ENCODE data around the gene OR8G5.
"Not testable (repeated sequence)": the region's sequence is repeated elsewhere in the genome, so short reads cannot be mapped to it uniquely, and the experiment has no call there.

The OR8G5 gene, protein sequence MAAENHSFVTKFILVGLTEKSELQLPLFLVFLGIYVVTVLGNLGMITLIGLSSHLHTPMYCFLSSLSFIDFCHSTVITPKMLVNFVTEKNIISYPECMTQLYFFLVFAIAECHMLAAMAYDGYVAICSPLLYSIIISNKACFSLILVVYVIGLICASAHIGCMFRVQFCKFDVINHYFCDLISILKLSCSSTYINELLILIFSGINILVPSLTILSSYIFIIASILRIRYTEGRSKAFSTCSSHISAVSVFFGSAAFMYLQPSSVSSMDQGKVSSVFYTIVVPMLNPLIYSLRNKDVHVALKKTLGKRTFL

DNA sequence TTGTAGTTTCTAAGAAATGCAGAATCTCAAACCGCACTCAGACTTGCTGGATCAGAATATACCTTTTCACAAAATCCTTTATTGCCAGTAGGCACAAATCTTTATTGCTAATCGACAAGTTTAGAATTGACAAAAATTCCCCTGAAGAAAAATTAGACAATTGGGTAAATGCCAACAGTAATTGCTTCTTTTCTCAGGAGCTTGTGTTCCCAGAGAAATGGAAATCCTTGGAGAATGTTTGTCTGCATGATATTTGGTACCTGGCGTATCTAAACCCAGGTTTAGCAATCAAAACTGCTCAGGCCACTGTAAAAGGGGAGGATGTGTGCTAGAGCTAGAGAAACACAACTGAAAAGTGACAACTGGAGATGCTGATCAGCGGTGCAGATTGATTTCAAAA is at the start of gene OR8G5:
TSS of gene OR8G5 (plus strand) at position 301 of the 400 bp plus-strand sequence. CDS start 8,556 bp downstream, outside the sequence.
- no peak for DNase-seq (ENCODE audit: low read depth)
- no peak within 1 kb of the TSS for H3K4me3 ChIP-seq (ENCODE audit: low read depth, low read length)

DNA sequence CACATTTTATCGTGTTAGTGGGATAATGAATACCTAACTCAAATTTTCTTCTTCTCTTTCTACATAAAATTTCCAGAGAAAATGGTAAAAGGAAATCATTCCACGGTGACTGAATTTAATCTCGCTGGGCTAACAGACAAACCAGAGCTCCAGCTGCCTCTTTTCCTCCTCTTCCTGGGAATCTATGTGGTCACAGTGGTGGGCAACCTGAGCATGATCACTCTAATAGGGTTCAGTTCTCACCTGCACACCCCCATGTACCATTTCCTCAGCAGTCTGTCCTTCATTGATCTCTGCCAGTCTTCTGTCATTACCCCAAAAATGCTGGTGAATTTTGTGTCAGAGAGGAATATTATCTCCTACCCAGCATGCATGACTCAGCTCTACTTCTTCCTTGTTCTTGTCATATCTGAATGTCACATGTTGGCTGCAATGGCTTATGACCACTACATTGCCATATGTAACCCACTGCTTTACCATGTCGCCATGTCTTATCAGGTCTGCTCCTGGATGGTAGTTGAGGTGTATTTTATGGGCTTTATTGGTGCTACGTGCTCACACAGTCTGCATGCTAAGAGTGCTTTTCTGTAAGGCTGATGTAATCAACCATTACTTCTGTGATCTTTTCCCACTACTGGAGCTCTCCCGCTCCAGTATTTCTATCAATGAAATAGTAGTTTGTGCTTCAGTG is 48.9 kb upstream of the OR8G5 start:
- H3K4me3 ChIP-seq (ENCODE audit: low read depth, low read length) = no peak overlapping the region
- no peak for DNase-seq (ENCODE audit: low read depth)

DNA sequence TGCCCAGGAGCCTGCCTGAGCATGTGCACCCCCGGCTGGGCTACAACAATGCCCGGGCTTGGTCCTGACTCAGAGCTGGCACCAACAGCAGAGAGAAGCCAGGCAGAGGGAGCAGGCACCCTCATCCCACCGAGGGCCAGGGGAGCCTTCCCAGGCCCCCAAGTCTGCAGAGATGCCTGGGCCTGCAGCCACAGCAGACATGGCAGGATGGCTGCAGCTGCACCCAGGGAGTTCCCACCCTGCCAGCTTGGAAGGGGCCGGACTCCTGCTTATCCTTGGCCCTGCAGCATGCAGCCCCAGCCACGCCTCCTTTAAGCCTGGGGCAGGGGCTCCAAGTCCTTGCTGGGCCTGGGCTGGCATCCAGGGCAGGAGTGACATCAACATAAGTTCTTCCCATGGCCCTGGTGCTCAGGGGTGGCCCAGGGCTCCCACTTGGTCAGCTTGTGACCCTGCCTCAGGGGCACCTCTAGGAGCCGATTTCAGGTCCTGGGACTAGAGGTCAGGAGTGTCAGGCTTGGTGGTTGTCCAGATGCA is 46.3 kb upstream of the OR8G5 start:
- no peak overlapping the region for H3K4me3 ChIP-seq (ENCODE audit: low read depth, low read length)
- DNase-seq (ENCODE audit: low read depth) = no peak

DNA sequence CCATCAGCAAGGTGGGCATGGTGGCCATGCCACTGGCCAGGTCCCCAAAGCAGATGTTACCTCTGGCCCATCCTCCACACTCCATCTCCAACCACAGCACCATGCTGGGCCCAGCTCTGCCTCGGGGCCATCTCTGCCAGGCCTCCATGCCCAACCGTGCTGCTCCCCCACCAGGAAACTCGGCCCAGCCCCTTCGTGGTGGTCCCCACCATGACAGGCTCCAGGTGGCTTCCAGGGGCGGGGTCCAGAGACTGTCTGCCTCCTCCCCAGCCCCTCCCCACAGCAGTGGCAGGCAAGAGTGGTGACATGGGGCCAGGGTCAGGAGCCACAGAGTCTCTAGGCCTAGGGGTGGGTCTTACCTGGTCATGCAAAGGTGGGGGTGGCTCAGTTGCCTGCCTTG is 45.8 kb upstream of the OR8G5 start:
- no peak for DNase-seq (ENCODE audit: low read depth)
- H3K4me3 ChIP-seq (ENCODE audit: low read depth, low read length) = no peak overlapping the region

DNA sequence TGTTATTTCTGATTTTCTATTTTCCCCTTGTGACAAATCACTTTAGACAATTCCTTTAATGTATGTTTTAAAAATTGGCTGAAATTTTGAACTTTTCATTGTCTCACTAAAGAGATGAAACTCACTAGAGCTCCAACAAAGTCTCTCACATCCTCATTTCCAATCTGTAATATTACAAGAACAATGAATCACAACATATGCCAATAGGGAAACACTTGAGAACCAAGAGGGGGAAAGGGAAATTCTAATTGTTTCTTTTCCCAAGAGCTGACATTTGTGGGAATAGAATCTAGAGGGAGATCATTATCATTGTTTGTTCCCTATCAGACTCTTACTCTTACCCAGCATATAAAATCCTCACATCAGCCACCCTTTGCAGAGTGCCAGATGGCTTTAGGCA is 44.9 kb upstream of the OR8G5 start:
- no peak overlapping the region for H3K4me3 ChIP-seq (ENCODE audit: low read depth, low read length)
- DNase-seq (ENCODE audit: low read depth) = no peak

GRCh38 chr11:124214027-124214426 is 42.1 kb upstream of the OR8G5 start:
- DNase-seq (ENCODE audit: low read depth) = no peak

DNA sequence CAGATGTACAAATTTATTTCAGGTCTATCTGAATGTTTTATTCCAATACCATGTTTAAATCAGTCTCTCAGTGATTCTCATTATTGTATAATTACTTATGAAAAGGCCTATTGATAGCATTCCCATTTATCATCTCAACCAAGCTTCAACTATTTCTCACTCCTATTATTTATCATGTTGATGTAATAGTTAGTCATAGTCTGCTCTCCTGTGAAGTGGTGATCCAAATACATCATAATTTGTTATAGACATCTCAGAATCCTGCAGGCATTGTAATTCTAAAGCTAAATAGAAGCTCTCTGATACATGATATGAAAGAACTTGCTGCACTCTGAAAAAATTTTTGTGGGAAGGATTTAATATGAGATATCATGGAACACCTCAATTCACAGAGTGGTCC is 37.0 kb upstream of the OR8G5 start:
- no peak for DNase-seq (ENCODE audit: low read depth)
- no peak overlapping the region for H3K4me3 ChIP-seq (ENCODE audit: low read depth, low read length)

More at GRCh38 chr11:124214027-124214426, 42.1 kb upstream of the OR8G5 start:
- no peak overlapping the region for H3K4me3 ChIP-seq (ENCODE audit: low read depth, low read length)

DNA sequence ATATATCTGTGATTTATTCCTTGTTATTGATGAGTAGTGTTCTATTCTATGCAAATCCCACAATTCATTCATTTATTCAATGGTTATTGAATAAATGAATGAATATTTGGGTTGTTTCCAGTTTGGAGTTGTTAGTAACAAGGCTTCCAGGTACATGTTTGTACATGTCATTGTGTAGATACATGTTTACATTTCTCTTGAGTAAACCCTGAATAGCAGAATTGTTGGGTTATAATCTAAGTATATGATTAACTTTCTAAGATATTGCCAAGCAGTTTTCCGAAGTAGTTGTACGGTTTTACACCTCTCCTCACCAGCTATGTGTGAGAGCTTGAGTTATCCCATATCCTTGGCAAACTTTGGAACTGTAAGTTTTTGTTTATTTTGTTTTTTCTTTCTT is 33.8 kb upstream of the OR8G5 start:
- DNase-seq (ENCODE audit: low read depth) = no peak
- H3K4me3 ChIP-seq (ENCODE audit: low read depth, low read length) = no peak overlapping the region

DNA sequence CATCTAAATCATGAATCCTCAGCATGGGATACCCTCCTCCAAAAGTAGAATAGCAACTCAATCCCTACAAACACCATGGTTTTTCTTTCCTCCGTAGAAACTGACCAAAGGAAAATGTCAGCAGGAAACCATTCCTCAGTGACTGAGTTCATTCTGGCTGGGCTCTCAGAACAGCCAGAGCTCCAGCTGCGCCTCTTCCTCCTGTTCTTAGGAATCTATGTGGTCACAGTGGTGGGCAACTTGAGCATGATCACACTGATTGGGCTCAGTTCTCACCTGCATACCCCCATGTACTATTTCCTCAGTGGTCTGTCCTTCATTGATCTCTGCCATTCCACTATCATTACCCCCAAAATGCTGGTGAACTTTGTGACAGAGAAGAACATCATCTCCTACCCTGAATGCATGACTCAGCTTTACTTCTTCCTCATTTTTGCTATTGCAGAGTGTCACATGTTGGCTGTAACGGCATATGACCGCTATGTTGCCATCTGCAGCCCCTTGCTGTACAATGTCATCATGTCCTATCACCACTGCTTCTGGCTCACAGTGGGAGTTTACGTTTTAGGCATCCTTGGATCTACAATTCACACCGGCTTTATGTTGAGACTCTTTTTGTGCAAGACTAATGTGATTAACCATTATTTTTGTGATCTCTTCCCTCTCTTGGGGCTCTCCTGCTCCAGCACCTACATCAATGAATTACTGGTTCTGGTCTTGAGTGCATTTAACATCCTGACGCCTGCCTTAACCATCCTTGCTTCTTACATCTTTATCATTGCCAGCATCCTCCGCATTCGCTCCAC is 31.4 kb upstream of the OR8G5 start:
- not testable (repeated sequence) for H3K4me3 ChIP-seq (ENCODE audit: low read depth, low read length); DNase-seq (ENCODE audit: low read depth)

DNA sequence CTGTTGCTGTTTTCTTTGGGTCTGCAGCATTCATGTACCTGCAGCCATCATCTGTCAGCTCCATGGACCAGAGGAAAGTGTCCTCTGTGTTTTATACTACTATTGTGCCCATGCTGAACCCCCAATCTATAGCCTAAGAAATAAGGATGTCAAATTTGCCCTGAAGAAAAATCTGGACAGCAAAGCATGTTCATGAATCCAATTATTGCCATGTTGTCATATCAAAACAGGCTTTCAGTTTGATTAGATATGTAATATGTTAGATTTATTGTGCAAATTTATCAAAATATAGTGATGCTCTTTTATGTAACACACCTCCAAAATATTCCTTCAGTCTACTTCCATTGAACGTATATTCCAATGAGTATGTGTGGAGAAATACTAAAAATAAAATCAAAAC is 30.7 kb upstream of the OR8G5 start:
- no peak for DNase-seq (ENCODE audit: low read depth)
- no peak overlapping the region for H3K4me3 ChIP-seq (ENCODE audit: low read depth, low read length)

GRCh38 chr11:124233376-124233775 is 22.8 kb upstream of the OR8G5 start:
- no peak for DNase-seq (ENCODE audit: low read depth)
- H3K4me3 ChIP-seq (ENCODE audit: low read depth, low read length) = no peak overlapping the region

DNA sequence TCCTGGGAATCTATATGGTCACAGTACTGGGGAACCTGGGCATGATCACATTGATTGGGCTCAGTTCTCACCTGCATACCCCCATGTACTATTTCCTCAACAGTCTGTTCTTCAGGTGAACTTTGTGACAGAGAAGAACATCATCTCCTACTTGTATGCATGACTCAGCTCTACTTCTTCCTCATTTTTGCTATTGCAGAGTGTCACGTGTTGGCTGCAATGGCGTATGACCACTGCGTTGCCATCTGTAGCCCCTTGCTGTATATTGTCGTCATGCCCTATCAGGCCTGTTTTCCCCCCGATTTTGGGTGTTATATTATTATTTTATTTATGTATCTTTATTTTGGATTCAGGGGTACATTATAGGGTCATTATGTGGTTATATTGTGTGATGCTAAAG is 17.7 kb upstream of the OR8G5 start:
- H3K4me3 ChIP-seq (ENCODE audit: low read depth, low read length) = no peak overlapping the region
- DNase-seq (ENCODE audit: low read depth) = no peak

DNA sequence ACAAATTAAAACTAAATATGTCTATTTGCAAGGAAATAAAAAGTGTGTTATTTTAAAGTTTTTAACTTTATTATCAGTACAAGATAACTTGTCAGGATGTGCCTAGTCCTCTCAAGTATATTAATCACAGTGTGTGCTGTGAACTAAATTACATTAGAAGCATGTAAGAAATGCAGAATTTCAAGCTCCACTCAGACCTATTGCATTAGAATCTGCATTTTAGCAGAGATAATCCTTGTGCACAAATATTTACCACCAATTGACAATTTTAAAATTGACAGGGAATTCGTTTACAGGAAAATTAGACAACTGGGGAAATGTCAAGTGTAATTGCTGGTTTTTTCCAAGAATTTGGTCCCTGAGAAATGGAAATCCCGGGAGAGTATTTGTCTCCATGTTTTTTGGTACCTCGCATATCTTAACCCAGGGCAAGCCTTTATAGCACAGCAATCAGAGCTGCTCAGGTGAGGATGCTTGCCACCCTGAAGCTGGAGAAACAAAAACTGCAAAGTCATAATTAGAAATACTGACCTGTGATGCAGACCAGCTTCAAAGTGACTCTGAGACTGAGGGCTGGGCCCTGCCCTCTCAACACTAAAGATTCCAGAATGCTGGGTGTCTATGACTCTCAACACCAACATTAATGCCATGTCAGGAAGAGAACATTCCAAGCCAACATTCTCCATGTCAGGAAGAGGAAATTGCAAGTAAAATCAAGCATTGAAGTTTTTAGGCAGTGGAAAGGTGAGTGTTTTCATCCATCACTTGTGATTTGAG is 15.4 kb upstream of the OR8G5 start, which contains the start of gene OR8G1:
TSS of gene OR8G1 (plus strand) at position 475 of the 777 bp plus-strand sequence. CDS start 8,581 bp downstream, outside the sequence.
- no peak within 1 kb of the TSS for H3K4me3 ChIP-seq (ENCODE audit: low read depth, low read length)
- DNase-seq (ENCODE audit: low read depth) = no peak

DNA sequence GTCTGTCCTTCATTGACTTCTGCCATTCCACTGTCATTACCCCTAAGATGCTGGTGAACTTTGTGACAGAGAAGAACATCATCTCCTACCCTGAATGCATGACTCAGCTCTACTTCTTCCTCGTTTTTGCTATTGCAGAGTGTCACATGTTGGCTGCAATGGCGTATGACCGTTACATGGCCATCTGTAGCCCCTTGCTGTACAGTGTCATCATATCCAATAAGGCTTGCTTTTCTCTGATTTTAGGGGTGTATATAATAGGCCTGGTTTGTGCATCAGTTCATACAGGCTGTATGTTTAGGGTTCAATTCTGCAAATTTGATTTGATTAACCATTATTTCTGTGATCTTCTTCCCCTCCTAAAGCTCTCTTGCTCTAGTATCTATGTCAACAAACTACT is 6.3 kb upstream of the OR8G5 start:
- not testable (repeated sequence) for H3K4me3 ChIP-seq (ENCODE audit: low read depth, low read length); DNase-seq (ENCODE audit: low read depth)

GRCh38 chr11:124265041-124265440 is 8.9 kb downstream of the OR8G5 start:
- not testable (repeated sequence) for H3K4me3 ChIP-seq (ENCODE audit: low read depth, low read length); DNase-seq (ENCODE audit: low read depth)

DNA sequence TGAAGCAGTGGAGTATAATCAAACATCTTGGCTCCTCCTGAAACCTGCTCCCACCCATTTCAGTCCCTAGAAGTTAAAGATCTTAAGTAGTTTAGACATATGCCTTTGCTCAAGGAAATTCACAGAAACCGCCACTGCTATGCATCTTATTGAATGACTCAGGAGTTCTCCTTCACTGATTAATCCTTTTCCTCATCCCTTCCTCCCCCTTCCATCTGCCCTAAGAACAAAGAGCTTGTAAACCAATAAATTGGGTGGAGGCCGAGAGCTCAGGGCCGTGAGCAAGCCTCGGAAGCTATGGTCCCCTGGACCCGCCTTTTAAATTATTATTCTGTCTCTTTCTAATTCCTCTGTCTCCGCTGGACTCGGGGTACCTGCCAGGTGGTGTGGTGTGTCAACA is 14.7 kb downstream of the OR8G5 start:
- not testable (repeated sequence) for DNase-seq (ENCODE audit: low read depth); H3K4me3 ChIP-seq (ENCODE audit: low read depth, low read length)

DNA sequence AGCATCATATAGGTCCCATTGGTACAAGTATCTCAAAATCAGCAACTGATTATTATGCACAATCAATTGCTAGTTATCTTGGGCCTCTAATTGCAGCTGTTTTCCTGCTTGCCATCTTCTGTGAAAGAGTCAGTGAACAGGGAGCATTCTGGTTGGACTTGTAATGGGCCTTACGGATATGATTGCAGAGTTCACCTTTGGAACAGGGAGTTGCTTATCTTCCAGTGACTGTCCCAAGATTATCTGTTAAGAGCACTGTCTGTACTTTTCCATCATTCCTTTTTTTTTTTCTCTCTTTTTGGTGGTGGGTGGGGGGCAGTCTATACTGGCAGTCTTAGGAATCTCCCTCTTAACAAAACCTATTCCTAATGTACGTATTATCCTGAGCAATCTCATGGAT is 17.8 kb downstream of the OR8G5 start:
- no peak overlapping the region for H3K4me3 ChIP-seq (ENCODE audit: low read depth, low read length)
- DNase-seq (ENCODE audit: low read depth) = no peak

- no peak overlapping the region for H3K4me3 ChIP-seq (ENCODE audit: low read depth, low read length)
- DNase-seq (ENCODE audit: low read depth) = peak; percentile 29
Measured at GRCh38 chr11:124276081-124276480, 19.9 kb downstream of the OR8G5 start.

GRCh38 chr11:124277207-124277606 is 21.0 kb downstream of the OR8G5 start:
- DNase-seq (ENCODE audit: low read depth) = no peak

More at GRCh38 chr11:124277207-124277606, 21.0 kb downstream of the OR8G5 start:
- no peak overlapping the region for H3K4me3 ChIP-seq (ENCODE audit: low read depth, low read length)
